ENCODE results near the gene GPR17. TPM values are rescaled to one million over a fixed set of nuclear protein-coding genes. Genes with fewer than 3 reads are reported as not detected.
A peak's percentile ranks its signal among the peaks of the same experiment; 100 is the strongest.

Gene GPR17
- total RNA-seq, 4 donors from 2014 or later = 1.1 to 1.6 (median 1.2) TPM

- WGBS, 2 donors = 84 to 85% methylated on average over 28 of the region's 28 CpGs
- peaks cover 0 to 11% (median 0%) of the 10 kb centered on the region in 3 donors for H3K36me3 ChIP-seq
- no peak for DNase-seq (ENCODE audit: low spot score in 2 of 2)
- no peaks in the 10 kb centered on the region for H3K27me3 ChIP-seq
- no peak overlapping the region for H3K4me3 ChIP-seq
- no peaks in the 10 kb centered on the region for H3K9me3 ChIP-seq
- H3K4me1 ChIP-seq = peaks cover 0 to 76% (median 38%) of the 10 kb centered on the region in 4 donors
- H3K27ac ChIP-seq = peak overlapping the region; percentile 75 to 92 (median 86)
- no peak for TF ChIP-seq EP300 (IDR thresholded peaks at IDR 0.05)
- TF ChIP-seq POLR2A (IDR thresholded peaks at IDR 0.05) = no peak
- TF ChIP-seq CTCF (IDR thresholded peaks at IDR 0.05) = no peak
These were observed 4.9 kb downstream of the GPR17 start for GRCh38 chr2:127650785-127651380.

- no peak for DNase-seq (ENCODE audit: low spot score in 2 of 2)
- Histone ChIP-seq H3K4me1 (peaks cover 0 to 75% (median 38%) of the 10 kb centered on the region in 4 donors), H3K4me3 (no peak overlapping the region), H3K27me3 (no peaks in the 10 kb centered on the region), H3K9me3 (no peaks in the 10 kb centered on the region), H3K27ac (peak overlapping the region; percentile 75 to 92 (median 86)), H3K36me3 (peaks cover 0 to 11% (median 0%) of the 10 kb centered on the region in 3 donors)
- 85 to 89% methylated on average over 27 to 29 of the region's 29 CpGs for WGBS, 2 donors
- TF ChIP-seq CTCF (IDR thresholded peaks at IDR 0.05) = no peak
- TF ChIP-seq EP300 (IDR thresholded peaks at IDR 0.05) = no peak
- no peak for TF ChIP-seq POLR2A (IDR thresholded peaks at IDR 0.05)
These were observed 5.4 kb downstream of the GPR17 start for GRCh38 chr2:127651381-127651809.

- peaks cover 0 to 75% (median 41%) of the 10 kb centered on the region in 4 donors for H3K4me1 ChIP-seq
- 39 to 42% methylated on average over 14 of the region's 14 CpGs for WGBS, 2 donors
- peak; percentile 48 to 49 for DNase-seq (ENCODE audit: low spot score in 2 of 2)
- peak overlapping the region; percentile 75 to 92 (median 86) for H3K27ac ChIP-seq
- no peaks in the 10 kb centered on the region for H3K9me3 ChIP-seq
- H3K27me3 ChIP-seq = no peaks in the 10 kb centered on the region
- peak in 1 of 2 donors; percentile 47 for TF ChIP-seq POLR2A (IDR thresholded peaks at IDR 0.05)
- no peak for TF ChIP-seq CTCF (IDR thresholded peaks at IDR 0.05)
- peak in 1 of 2 donors; percentile 78 for TF ChIP-seq EP300 (IDR thresholded peaks at IDR 0.05)
- peaks cover 0 to 17% (median 0%) of the 10 kb centered on the region in 3 donors for H3K36me3 ChIP-seq
- no peak overlapping the region for H3K4me3 ChIP-seq
These were observed 6.1 kb downstream of the GPR17 start for GRCh38 chr2:127651971-127652550.

- TF ChIP-seq EP300 (IDR thresholded peaks at IDR 0.05) (no peak), CTCF (IDR thresholded peaks at IDR 0.05) (no peak), POLR2A (IDR thresholded peaks at IDR 0.05) (no peak)
- H3K9me3 ChIP-seq = no peaks in the 10 kb centered on the region
- peaks cover 0 to 25% (median 0%) of the 10 kb centered on the region in 3 donors for H3K36me3 ChIP-seq
- no peak for DNase-seq (ENCODE audit: low spot score in 2 of 2)
- WGBS, 2 donors = 54 to 59% methylated on average over 24 to 25 of the region's 25 CpGs
- H3K4me1 ChIP-seq = peaks cover 0 to 75% (median 38%) of the 10 kb centered on the region in 4 donors
- no peak overlapping the region for H3K4me3 ChIP-seq
- peak overlapping the region; percentile 75 to 92 (median 86) for H3K27ac ChIP-seq
- no peaks in the 10 kb centered on the region for H3K27me3 ChIP-seq
These were observed 6.9 kb downstream of the GPR17 start for GRCh38 chr2:127652786-127653357.
